ENCODE measurements around the gene ADAMTSL3. TPM values are rescaled to one million over a fixed set of nuclear protein-coding genes. Genes with fewer than 3 reads are reported as not detected.
A peak's percentile ranks its signal among the peaks of the same experiment; 100 is the strongest.

The ADAMTSL3 gene
- total and polyA plus RNA-seq, 8 donors = 10.5 to 27.6 (median 17.4) TPM

DNA sequence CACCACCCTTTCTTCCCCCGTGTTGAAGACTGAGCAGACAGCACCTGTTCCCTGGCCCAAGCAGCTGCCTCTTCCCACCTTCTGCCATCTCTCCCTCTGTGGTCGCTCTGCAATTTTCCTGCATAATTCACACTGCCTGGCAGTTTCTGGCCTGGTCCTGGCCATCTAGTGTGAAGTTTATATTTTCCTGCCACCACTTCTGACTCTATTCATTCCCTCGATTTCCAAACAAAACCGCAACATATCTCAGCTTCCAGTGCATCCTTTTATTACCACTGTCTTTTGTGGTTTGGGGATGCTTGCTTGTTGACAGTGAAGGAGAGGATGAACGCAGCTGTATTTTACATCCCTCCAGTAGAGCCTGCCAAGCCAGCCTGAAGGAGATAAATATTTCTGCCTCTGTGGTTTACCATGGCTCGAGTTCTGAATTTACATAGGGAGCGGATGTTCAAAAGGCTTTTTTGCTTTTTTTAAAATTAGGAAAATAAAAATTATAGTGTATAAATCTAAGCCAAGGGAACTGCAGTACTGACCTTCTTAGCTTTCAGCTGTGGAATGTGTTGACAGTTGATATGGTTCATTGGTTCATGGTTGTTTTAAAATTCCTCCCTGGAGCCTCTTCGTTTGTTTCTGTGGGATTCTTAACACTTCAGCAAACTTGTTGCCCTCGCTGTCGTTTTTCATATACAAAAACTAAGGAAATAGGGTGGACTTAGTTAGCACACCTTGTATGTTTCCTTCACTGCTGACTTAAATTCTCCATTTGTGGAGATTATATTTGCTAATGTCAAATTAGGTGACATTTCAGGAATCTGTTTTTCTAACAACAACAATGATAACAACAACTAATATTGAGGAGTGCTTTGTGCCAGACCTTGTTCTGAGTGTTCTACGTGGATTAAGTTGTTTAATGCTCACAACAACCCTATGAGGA lies 250.5 kb downstream of the ADAMTSL3 start:
- H3K9me3 ChIP-seq = peaks cover 0 to 4% of the 10 kb centered on the region in 2 donors
- intact Hi-C loops (cut with DNase I) = no loop called here
- H3K27ac ChIP-seq = no peak overlapping the region
- H3K36me3 ChIP-seq = no peaks in the 10 kb centered on the region
- TF ChIP-seq CTCF (IDR thresholded peaks at IDR 0.05) = no peak
- no peaks in the 10 kb centered on the region for H3K27me3 ChIP-seq
- peak in 3 of 4 donors; percentile 38 to 48 (median 47) for DNase-seq
- no peak overlapping the region for H3K4me3 ChIP-seq
- ATAC-seq = peak; percentile 88
- no peaks in the 10 kb centered on the region for H3K4me1 ChIP-seq

- no peak for TF ChIP-seq CTCF (IDR thresholded peaks at IDR 0.05)
- H3K9me3 ChIP-seq = peaks cover 0 to 4% of the 10 kb centered on the region in 2 donors
- H3K27me3 ChIP-seq = no peaks in the 10 kb centered on the region
- DNase-seq (no peak), ATAC-seq (no peak)
- H3K36me3 ChIP-seq = no peaks in the 10 kb centered on the region
- no peak overlapping the region for H3K27ac ChIP-seq
- intact Hi-C loops (cut with DNase I) = no loop called here
- H3K4me3 ChIP-seq = no peak overlapping the region
- no peaks in the 10 kb centered on the region for H3K4me1 ChIP-seq
These were observed 251.8 kb downstream of the ADAMTSL3 start for GRCh38 chr15:83905556-83906273.

- intact Hi-C loops (cut with DNase I) = no loop called here
- no peak for ATAC-seq
- TF ChIP-seq CTCF (IDR thresholded peaks at IDR 0.05) = no peak
These were observed 257.4 kb downstream of the ADAMTSL3 start for GRCh38 chr15:83911345-83911744.

DNA sequence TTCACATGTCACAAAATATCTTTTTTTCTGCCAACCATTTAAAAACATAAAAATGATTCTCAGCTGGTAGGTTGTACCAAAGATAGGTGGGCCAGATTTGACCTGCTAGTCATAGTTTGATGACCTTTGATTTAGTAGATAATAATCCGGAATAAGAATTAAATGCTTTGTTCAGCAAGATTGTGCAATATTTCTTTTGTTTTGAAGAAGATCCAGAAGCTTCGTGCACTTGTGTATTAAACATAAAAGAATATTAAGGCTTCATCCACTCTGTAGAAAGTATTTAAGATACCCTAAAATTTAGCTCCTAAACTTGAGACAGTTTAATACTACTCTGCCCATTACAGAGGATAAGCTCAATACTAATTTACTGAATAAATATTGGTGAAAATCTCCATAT lies 258.4 kb downstream of the ADAMTSL3 start:
- no peak overlapping the region for H3K4me3 ChIP-seq
- TF ChIP-seq CTCF (IDR thresholded peaks at IDR 0.05) = no peak
- ATAC-seq = no peak
- H3K9me3 ChIP-seq = peaks cover 0 to 4% of the 10 kb centered on the region in 2 donors
- intact Hi-C loops (cut with DNase I) = no loop called here
- H3K27me3 ChIP-seq = no peaks in the 10 kb centered on the region
- no peak overlapping the region for H3K27ac ChIP-seq
- H3K4me1 ChIP-seq = no peaks in the 10 kb centered on the region
- no peaks in the 10 kb centered on the region for H3K36me3 ChIP-seq
- no peak for DNase-seq

More at GRCh38 chr15:83911345-83911744, 257.4 kb downstream of the ADAMTSL3 start:
- H3K27me3 ChIP-seq = no peaks in the 10 kb centered on the region
- H3K4me1 ChIP-seq = no peaks in the 10 kb centered on the region
- no peaks in the 10 kb centered on the region for H3K36me3 ChIP-seq
- H3K4me3 ChIP-seq = no peak overlapping the region
- H3K27ac ChIP-seq = no peak overlapping the region
- no peak for DNase-seq
- H3K9me3 ChIP-seq = peaks cover 0 to 4% of the 10 kb centered on the region in 2 donors
